NOMO-1 (cell line): Measurements from ENCODE around the gene C3orf33.
A peak's percentile ranks its signal among the peaks of the same experiment; 100 is the strongest.

Experiments used
- DNase-seq, 2 experiments: peaks; one replicate each; lab custom pipeline; 2025; ENCODE audit not compliant: unreplicated experiment in 2 of 2; lab: John Stamatoyannopoulos, UW

The C3orf33 gene

GRCh38 chr3:155790272-155790925 lies 15.7 kb downstream of the C3orf33 start:
- no peak for DNase-seq

DNA sequence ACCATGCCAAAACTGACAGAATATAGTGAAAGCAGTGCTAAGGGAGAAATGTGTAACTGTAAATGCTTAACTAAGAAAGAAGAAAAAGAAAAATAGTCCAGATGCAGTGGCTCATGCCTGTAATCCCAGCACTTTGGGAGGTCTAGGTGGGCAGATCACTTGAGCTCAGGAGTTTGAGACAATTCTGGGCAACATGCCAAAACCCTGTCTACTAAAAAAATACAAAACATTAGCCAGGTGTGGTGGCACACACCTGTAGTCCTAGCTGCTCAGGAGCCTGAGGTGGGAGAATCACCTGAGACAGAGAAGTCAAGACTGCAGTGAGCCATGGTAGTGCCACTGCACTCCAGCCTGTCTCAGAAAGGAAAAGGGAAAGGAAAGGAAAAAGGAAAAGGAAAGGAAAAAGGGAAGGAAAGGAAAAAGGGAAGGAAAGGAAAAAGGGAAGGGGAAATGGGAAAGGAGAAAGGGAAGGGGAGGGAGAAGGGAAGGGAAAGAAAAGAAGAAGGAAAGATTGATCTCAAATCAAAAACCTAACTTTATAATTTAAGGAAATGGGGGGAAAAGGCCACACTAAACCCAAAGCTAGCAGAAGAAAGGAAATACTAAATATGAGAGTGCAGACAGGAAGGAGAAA lies 20.3 kb downstream of the C3orf33 start:
- no peak for DNase-seq

DNA sequence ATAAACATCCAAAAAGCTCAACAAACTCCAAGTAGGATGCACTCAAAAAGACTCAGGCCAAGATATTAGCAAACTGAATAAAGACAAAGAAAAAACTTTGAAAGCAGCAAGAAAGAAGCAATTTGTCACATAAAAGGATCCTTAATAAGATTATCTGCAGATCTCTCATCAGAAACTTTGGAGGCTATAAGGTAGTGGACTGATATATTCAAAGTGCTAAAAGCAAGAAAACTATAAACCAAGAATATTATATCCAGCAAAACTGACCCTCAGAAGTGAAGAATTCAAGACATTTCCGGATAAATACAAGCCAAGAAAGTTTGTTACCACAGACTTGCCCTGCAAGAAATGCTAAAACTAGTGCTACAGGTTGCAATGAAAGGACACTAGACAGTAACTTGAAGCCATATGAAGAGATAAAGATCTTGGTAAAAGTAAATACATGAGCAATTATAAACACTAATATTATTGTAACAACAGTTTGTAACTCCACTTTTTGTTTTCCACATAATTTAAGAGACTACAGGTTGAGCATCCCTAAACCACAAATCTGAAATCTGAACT lies 23.6 kb downstream of the C3orf33 start:
- DNase-seq, result no peak

DNA sequence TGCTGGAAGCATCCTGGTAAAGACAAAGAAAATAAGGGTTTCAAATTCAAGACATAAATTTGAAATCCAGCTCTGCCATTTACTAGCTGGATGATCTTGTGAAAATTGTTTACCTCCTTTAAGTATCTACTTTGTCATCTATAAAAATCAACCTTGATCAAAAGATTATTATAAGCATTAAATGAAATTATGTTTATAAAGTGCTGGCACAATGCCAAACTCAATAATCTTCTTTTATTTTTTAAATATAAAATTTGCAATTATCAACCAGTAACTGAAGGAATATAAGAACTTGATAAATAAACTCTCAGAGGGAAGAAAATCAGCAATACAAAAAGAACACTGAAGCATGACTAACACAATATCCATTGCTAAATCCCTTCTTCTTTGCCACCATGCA lies 25.8 kb downstream of the C3orf33 start:
- DNase-seq, result no peak

- DNase-seq, result no peak
These were observed 27.6 kb downstream of the C3orf33 start for GRCh38 chr3:155778462-155778861.

DNA sequence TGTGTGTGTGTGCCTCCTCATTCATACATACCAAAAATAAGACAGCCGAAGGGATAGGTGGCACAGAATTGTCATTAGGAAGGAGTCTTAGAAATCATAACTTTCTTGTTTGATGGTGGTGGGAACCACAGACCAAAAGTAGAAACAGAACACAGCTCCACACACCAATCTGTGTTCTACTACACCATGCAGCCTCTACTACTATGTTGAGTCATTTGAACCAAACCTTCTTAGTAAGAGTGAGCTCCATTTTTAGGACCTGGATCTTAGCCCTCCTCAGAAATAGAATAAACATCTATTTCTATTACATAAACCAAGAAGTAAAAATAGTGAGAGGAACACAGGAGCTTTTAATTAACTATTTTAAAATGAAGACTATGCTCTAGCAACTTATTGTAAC lies 33.3 kb downstream of the C3orf33 start:
- no peak for DNase-seq

GRCh38 chr3:155771126-155771525 lies 35.0 kb downstream of the C3orf33 start:
- DNase-seq, result no peak

GRCh38 chr3:155766206-155766605 lies 39.9 kb downstream of the C3orf33 start:
- DNase-seq, result peak in 1 of 2 experiments; percentile 30

DNA sequence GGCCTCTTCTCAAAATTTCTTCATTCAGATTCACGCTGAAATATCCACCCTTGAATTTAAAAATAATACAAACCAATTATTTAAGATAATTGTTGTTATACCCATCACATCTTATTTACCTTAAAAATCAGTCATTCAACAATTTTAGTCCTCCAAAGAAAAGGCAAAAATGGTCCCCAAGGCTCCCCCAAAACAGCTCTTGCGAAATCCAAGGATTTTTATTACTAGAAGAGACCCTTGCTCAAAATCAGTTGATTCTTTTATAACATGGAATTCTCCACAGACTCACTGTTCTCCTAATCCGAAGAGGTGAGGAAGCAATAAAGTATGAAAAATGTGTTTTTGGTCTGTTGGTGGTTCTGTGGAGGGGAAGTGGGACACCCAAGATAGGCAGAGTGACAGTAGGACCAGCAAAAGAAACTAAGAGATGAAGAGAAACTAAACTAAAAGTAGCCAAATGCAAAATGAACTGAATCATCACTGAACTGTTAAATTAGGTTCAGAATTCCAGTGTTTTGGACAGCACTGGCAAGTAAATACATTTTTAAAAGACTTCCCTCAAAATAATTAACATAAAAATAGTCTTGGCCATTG lies 42.1 kb downstream of the C3orf33 start:
- peak in 1 of 2 experiments; percentile 16 for DNase-seq

DNA sequence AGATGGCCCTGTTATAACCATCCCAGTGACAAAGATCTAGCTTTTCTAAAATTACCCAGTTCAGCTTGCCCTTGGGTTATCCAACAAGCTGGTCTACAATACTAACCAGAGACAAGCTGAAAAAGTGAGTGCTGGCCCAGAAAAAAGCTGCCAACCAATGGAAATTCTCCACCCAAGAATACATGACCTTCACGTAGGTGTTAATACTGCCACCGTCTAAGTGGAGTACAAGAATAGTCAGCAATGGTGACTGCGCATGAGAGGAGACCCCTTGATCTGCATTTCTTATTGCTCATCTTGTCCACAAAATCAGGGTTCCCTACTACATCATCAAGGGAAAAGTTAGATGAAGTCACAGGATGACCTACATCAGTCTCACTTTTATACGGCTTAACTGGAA lies 45.4 kb downstream of the C3orf33 start:
- DNase-seq, result no peak

DNA sequence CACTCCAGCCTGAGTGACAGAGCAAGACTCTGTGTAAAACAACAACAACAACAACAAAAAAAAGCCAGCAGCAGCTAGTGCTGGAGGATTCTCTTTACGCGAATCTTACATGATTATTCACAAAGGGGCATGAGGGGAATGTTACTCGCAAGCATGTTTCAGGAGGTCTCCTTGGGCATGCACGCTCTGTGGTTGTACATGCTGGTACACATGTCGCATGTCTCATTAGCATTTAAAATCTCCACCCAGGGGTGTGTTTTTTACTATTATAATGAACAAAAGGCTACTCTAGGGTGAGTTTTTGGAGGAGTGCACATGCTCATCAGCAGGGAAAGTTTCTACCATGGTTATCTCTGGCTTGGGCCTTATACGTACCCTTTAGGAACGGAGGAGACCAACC lies 48.5 kb downstream of the C3orf33 start:
- DNase-seq, result no peak

- peak; percentile 16 to 76 for DNase-seq
These were observed 52.9 kb downstream of the C3orf33 start for GRCh38 chr3:155753038-155753639.

DNA sequence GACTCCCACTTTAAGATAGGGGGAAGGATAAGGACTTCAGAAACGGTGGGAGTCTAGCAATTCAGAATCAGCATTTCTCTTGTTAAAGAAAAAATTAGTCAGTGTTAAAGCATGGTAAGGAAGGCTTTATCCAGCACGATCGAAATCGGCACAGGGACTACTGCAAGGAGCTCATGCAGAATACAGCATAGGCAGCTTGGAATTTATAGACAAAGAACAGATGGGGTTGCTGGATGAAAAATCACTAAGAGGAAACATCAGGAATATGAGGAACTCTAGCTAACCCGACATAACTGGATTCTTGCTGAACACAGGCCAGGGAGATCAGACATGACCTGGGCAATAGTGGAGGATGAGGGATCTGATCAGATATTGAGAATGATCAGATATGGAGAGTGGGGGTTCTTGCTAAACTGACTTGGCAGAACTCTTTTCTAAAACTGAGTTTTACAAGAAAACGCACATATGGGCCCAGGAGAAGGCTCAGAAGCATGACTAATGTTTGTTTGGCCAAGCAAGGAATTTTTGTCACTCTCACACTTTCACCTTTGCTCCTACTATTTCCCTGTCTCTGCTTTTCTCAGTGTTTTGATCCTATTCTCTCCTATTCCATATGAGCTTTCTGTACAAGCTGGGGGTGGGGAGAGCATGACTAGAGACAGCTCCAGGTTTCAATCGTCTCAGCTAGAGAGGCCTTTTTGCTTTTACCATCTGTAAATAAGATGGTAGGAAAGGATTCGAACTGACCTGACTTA lies 57.3 kb downstream of the C3orf33 start:
- no peak for DNase-seq

DNA sequence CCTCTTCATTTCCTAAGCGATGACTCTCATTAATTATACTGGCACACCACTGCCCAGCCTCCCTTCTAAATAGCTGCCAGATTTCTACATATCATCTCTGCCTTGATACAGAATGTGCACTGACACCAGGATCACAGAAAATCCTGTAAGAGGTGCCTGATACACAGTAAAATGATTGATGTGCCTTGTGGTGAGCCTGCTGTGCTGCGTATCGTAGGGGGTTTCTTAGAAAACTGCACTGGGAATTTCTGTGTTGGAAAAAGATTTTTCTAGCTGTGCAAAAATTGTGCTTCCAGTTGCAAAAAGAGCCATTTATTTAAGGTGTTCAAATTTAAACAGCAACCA lies 58.2 kb downstream of the C3orf33 start:
- no peak for DNase-seq

DNA sequence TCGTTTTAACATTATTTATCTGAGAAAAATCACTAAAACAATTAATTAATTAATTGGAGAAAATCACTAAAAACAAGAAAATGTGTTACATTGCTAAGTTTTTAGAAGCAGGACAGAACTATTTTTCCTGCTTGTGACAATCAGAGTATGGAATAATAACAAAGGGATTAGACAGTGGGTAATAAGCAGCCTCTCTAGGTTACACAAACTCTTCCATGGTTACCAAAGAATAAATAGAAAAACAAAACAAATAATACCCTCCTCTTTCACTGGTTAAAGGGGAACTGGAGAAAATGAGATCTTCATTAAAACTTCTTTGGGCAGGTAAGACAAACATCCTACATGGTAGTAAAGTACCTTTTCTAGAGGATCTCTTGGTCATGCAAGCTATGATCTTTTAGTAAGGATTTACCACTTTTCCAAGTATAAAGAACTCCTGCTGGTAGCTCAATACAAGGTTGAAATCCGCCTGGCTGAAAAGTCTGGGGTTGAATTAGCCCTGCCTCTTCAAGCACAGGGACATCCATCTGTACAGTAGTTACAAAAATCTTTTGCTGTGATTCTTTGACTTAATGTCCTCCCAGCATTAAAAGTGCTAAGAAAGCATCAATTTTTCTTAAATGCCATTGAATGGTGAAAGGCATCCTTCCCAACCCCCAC lies 58.7 kb downstream of the C3orf33 start:
- DNase-seq, result no peak

- no peak for DNase-seq
These were observed 59.4 kb downstream of the C3orf33 start for GRCh38 chr3:155746703-155747102.

- DNase-seq, result no peak
These were observed 60.1 kb downstream of the C3orf33 start for GRCh38 chr3:155745795-155746550.

DNA sequence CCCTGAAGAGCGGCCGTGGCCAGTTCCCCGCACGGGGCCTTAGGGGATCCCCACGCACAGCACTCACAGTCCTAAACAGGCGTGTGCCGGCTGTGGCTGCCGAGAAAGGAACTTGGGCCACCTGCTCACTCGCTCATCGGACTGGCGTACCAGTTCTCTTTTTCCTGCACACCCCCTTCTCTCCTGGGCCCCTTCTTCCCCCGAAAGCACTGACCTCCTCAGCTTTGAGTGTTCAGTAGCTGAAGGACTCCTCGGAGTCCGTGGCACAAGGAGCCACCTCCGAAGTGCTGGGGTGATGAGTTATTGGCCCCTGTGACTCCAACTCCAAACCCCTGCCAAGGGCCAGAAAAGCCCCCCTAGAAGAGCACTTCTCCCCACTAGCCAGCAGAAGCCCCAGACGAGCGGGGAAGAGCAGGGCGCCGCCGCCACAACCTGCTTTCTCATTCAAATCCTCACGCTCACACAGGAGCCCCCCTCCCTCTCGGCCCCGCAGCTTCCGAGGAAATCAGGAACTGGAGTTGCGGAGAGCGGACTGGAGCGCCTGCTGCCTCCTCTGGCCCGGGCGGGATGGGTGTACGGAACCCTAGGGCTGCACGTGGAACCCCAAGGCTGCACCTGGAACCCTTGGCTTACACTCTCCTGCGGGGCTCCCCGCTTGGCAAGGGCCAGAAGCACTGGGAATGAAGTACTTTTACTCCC lies 61.3 kb downstream of the C3orf33 start, which contains the start of gene PLCH1:
Gene PLCH1, minus strand, starts transcription at position 446 of the 699 bp plus-strand sequence. CDS start 40,847 bp downstream, outside the sequence.
- DNase-seq, result peak; percentile 58 to 80
